Measurements from ENCODE around the gene KLK13.

Gene KLK13

DNA sequence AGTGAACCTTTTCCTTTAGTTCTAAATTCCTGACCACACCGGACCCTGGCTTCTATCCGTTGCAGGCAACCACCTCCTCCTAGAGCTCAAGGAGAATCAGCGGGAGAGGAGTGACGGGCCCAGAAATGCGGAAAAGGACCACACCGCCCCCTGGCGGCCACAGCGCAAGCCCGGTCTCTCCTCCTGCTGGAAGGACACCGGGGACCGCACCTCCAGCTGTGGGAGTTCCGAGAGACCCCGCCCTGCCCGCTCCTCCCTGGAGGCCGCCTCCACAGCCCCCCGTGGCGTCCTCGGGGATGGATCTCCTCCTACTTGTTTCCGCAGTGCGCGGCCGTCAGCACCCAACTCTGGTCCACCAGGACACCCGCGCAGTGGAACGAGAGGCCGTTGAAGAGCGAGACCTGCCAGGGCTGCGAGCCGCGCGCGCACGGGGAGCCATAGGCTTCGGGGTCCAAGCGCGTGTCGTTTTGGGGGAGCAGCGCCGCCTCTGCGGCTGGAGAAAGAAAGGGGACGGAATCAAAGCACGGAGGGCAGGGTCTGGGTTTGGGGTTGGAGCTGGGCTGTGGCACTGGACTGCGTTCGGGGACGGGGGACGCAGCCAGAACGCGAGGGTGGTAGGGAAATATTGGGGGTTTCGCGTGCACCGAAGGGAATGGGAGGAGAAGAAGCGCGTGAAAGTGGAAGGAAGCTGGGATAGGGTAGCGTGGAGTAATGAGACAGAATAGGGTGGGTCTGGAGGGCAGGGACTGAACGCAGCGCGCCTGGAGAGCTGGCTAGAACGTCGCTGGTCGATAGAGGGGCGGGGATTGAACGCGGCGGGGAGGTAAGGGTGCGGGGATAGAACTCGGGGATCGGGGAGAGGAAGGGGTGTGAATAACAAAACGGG, 47.9 kb downstream of the KLK13 start:
- CTCF ChIA-PET, result interaction anchor here (0.6 to 1.5 kb wide), 7 partner anchors 15 to 88 kb away, joined by 3 read pairs; no protein-coding TSS in a partner anchor
- no peak for DNase-seq (ENCODE audit: low read depth, low spot score)
- no peak overlapping the region for H3K4me3 ChIP-seq (ENCODE audit: low read depth, low read length)
- TF ChIP-seq, protein P1, sequence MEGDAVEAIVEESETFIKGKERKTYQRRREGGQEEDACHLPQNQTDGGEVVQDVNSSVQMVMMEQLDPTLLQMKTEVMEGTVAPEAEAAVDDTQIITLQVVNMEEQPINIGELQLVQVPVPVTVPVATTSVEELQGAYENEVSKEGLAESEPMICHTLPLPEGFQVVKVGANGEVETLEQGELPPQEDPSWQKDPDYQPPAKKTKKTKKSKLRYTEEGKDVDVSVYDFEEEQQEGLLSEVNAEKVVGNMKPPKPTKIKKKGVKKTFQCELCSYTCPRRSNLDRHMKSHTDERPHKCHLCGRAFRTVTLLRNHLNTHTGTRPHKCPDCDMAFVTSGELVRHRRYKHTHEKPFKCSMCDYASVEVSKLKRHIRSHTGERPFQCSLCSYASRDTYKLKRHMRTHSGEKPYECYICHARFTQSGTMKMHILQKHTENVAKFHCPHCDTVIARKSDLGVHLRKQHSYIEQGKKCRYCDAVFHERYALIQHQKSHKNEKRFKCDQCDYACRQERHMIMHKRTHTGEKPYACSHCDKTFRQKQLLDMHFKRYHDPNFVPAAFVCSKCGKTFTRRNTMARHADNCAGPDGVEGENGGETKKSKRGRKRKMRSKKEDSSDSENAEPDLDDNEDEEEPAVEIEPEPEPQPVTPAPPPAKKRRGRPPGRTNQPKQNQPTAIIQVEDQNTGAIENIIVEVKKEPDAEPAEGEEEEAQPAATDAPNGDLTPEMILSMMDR (IDR thresholded peaks at IDR 0.05; ENCODE audit: insufficient read depth, low read length, missing control alignments), result peak; percentile 72
- POLR2A ChIA-PET, result interaction anchor here (0.6 kb wide), 1 partner anchor 10 kb away, joined by 3 read pairs; no protein-coding TSS in a partner anchor

DNA sequence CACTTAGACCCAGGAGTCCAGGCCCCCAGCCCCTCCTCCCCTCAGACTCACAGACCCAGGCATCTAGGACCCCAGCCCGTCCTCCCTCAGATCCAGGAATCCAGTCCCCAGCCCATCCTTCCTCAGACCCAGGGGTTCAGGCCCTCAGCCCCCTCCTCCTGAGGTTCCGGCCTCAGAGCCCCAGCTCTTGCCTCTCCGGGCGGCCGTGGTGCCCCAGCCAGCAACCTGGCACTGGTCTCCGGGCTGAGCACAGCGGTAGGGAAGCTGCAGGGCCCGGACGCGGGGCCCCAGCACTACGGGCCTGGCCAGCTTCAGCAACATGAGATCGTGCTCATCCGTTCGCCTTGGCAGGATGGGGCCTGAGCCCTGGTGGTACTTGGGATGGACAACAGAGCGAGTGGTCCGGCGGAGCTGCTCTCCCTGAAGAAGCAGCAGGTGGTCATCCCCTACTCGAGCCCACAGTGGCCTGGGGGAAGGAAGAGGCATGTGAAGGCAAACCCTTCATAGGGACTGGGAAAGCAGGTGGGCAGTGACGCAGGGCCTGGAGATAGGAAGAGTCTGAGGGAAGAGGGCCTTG, 49.1 kb downstream of the KLK13 start:
- no peak for DNase-seq (ENCODE audit: low read depth, low spot score)
- POLR2A ChIA-PET, result interaction anchor here (0.7 kb wide), 1 partner anchor 218 kb away, joined by 3 read pairs; no protein-coding TSS in a partner anchor
- CTCF ChIA-PET, result no interaction called here
- TF ChIP-seq, protein P1 (IDR thresholded peaks at IDR 0.05; ENCODE audit: insufficient read depth, low read length, missing control alignments), result no peak
- no peak overlapping the region for H3K4me3 ChIP-seq (ENCODE audit: low read depth, low read length)

DNA sequence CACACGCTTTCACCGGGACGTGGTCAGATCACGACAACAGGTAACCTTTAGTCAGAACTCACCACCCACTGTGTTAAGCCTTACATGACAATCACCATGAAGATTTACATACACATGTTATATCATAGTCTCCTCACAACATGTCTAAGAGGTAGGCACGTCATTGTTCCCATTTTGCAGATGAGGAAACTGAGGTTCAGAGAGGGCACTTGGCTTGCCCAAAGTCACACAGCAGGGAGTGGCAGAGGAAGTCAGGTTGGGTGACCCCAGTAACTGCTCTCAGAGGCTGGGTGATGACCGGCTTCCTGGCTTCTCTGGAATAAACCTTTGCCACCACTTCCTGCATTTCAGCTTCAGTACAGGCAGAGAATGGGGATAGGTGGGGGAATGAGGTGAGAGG, 50.6 kb downstream of the KLK13 start:
- TF ChIP-seq, protein P1 (IDR thresholded peaks at IDR 0.05; ENCODE audit: insufficient read depth, low read length, missing control alignments), result no peak
- DNase-seq (ENCODE audit: low read depth, low spot score), result no peak
- ChIA-PET POLR2A (no interaction called here), CTCF (no interaction called here)
- H3K4me3 ChIP-seq (ENCODE audit: low read depth, low read length), result no peak overlapping the region

DNA sequence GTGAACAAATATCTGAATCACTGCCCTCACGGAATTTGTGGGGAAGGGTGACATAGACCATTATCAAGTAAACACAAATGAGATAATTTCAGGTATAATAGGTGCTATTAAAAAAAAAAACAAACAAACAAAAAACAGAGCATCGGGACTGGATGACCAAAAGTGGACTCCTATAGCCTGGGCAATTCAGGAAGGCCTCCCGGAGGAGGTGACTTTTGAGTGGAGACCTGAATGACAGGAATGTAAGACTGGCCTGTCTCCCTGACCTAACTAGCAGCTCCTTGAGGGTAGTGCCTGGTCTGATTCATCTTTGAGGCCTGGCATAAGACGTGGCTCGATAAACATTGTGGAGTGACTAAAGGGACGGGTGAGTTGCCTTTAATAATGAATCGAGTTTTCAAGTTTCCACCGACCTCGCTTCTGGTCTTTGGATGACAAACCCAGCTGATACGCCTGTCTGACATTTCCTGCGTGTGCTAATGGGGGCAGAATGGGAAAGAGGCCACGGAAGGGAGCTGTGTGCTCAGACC, 52.2 kb downstream of the KLK13 start:
- no peak overlapping the region for H3K4me3 ChIP-seq (ENCODE audit: low read depth, low read length)
- ChIA-PET CTCF (interaction anchor here (1.3 kb wide), 1 partner anchor 8 kb away, joined by 8 read pairs; no protein-coding TSS in a partner anchor), POLR2A (no interaction called here)
- DNase-seq (ENCODE audit: low read depth, low spot score), result no peak
- TF ChIP-seq, protein P1 (IDR thresholded peaks at IDR 0.05; ENCODE audit: insufficient read depth, low read length, missing control alignments), result no peak

DNA sequence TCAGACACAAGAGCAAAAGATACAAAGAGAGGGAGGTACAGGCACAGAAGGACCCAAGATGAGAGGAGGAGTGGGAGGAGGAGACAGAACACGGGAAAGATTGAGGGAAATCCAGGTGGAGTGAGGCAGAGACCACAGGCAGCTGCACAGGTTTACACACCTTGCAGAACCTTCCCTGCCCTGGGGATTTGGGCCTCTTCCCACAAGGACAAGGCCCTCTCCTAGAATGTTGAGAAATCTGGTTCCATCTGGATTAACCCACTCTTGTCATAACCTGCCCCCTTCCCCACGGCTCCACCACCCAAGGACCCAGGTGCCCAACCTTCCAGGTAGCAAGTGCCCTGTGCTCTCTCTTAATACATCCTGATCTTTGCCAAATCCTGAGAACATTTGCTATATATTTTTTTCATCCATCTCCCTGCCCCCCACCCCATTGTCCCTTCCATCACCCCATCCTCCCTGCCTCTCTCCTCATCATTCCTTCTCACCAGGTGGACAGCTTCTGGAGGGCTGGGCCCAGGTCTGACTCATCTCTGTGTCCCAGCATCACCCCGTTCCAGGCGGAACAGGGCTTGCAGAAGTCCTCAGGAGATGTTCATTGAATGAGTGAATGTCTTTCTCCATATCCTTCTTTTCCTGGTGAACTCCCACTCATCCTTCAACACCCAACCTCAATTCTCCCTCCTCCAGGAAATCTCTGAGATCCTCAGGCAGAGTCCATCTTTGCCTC, 54.7 kb downstream of the KLK13 start:
- TF ChIP-seq, protein P1 (IDR thresholded peaks at IDR 0.05; ENCODE audit: insufficient read depth, low read length, missing control alignments), result no peak
- ChIA-PET POLR2A (no interaction called here), CTCF (no interaction called here)
- H3K4me3 ChIP-seq (ENCODE audit: low read depth, low read length), result no peak overlapping the region
- no peak for DNase-seq (ENCODE audit: low read depth, low spot score)

Measured in AG04449 (cell line).